Neural progenitor cell (in vitro differentiated cells): ENCODE results near the gene PLK1. TPM values are rescaled to one million over a fixed set of nuclear protein-coding genes. Genes with fewer than 3 reads are reported as not detected.

Experiments
- DNase-seq: peaks from one replicate; pipeline ENCODE4 v3.0.0-alpha.2; 2016; ENCODE audit warnings: low spot score
- H2AFZ ChIP-seq: fragments of 200-600 bp; sonication (generic); replicated peaks from 2 replicates; pipeline ENCODE4 v1.6.1; 2016; ENCODE audit warnings: antibody characterized with exemption
- H3F3A ChIP-seq: fragments of 200-600 bp; sonication (generic); 2 replicates; pipeline ENCODE4 v1.6.1; 2016; ENCODE audit warnings: antibody characterized with exemption, low read depth
- H3K27ac ChIP-seq: fragments of 200-600 bp; sonication (generic); 2 replicates; pipeline ENCODE4 v1.5.1; 2016; ENCODE audit warnings: mild to moderate bottlenecking
- H3K27me3 ChIP-seq: fragments of 200-600 bp; sonication (generic); 2 replicates; pipeline ENCODE4 v1.6.1; 2016; ENCODE audit warnings: mild to moderate bottlenecking, moderate library complexity
- H3K36me3 ChIP-seq: fragments of 200-600 bp; sonication (generic); 2 replicates; pipeline ENCODE4 v1.5.1; 2016
- H3K4me1 ChIP-seq: fragments of 200-600 bp; sonication (generic); 2 replicates; pipeline ENCODE4 v1.6.1; 2016; ENCODE audit warnings: mixed run types
- H3K4me2 ChIP-seq: fragments of 200-600 bp; sonication (generic); 2 replicates; pipeline ENCODE4 v1.6.1; 2016
- H3K4me3 ChIP-seq: fragments of 200-600 bp; sonication (generic); 2 replicates; pipeline ENCODE4 v1.5.1; 2016
- H3K79me2 ChIP-seq: fragments of 200-600 bp; sonication (generic); 2 replicates; pipeline ENCODE4 v1.6.1; 2016; ENCODE audit warnings: low read depth
- H3K9ac ChIP-seq: fragments of 200-600 bp; sonication (generic); 2 replicates; pipeline ENCODE4 v1.6.1; 2016
- H3K9me3 ChIP-seq: fragments of 200-600 bp; sonication (generic); 2 replicates; pipeline ENCODE4 v1.5.1; 2016; ENCODE audit warnings: low read depth
- H4K20me1 ChIP-seq: fragments of 200-600 bp; sonication (generic); 2 replicates; pipeline ENCODE4 v1.6.1; 2016; ENCODE audit warnings: low read depth
- H3K27ac Mint-ChIP-seq: 3 replicates; pipeline ENCODE4 v1.8.0; 2021; ENCODE audit warnings: mixed read lengths
- H3K27me3 Mint-ChIP-seq: 2 replicates; pipeline ENCODE4 v1.8.0; 2022; ENCODE audit warnings: low read depth, mild to moderate bottlenecking, inconsistent platforms, moderate library complexity, mixed read lengths; ENCODE audit not compliant: insufficient read depth
- H3K36me3 Mint-ChIP-seq: 3 replicates; pipeline ENCODE4 v1.8.0; 2021; ENCODE audit warnings: mixed read lengths
- H3K4me1 Mint-ChIP-seq: 3 replicates; pipeline ENCODE4 v1.8.0; 2021; ENCODE audit warnings: mixed read lengths
- H3K4me3 Mint-ChIP-seq: 3 replicates; pipeline ENCODE4 v1.8.0; 2021; ENCODE audit warnings: mild to moderate bottlenecking, moderate library complexity, mixed read lengths
- H3K9me3 Mint-ChIP-seq: 3 replicates; pipeline ENCODE4 v1.8.0; 2020; ENCODE audit warnings: mixed read lengths
- CTCF ChIP-seq: fragments of 200-600 bp; sonication (generic); IDR thresholded peaks from 2 replicates; pipeline ENCODE4 v1.5.1; 2017; ENCODE audit warnings: antibody characterized with exemption, mild to moderate bottlenecking
- EZH2 ChIP-seq: fragments of 200-600 bp; sonication (generic); IDR thresholded peaks from 2 replicates; pipeline ENCODE4 v1.6.1; 2017; ENCODE audit warnings: antibody characterized with exemption, mild to moderate bottlenecking, moderate library complexity
- EZH2phosphoT487 ChIP-seq: fragments of 200-600 bp; sonication (generic); IDR thresholded peaks from 2 replicates; pipeline ENCODE4 v1.6.1; 2017; ENCODE audit warnings: antibody characterized with exemption
- total RNA-seq: library from RNA; depleted of rRNA; stranded (reverse); fragments of >200 nt; gene quantifications from 2 replicates; pipeline ENCODE4 v1.2.3, GENCODE V29; 2015; ENCODE audit warnings: low replicate concordance

PLK1 gene
- total RNA-seq, 1 donor from 2014 or later, result 93.5 TPM

DNA sequence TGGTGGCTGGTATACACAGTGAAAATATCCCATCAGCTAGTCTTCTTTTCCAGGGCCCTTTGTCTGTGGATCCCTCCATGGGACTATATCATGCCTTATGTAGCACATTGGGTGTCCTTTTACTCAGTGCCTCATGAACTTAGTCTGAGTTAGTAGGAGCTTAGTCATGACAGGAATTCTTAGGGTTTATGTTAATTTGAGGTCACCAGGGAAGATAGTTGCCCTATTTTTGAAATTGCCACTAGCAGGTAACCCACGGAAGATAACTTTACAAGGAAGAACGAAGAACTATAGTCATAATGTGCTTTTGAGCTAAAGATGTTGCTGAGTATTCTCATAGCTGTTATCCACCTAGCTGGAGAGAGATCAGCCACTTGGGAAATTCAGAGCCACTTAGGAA, 14.8 kb upstream of the PLK1 start:
- TF ChIP-seq EZH2 (no peak), CTCF (no peak), EZH2phosphoT487 (no peak)
- no peaks in the 10 kb centered on the region for H3K4me1 ChIP-seq
- DNase-seq, result no peak
- no peak overlapping the region for H3K27ac ChIP-seq
- no peak overlapping the region for H2AFZ ChIP-seq
- Mint-ChIP-seq H3K36me3 (peaks cover 35% of the 10 kb centered on the region), H3K9me3 (no peaks in the 10 kb centered on the region), H3K4me1 (no peaks in the 10 kb centered on the region), H3K27ac (no peak overlapping the region), H3K4me3 (no peak overlapping the region), H3K27me3 (no peaks in the 10 kb centered on the region)
- H4K20me1 ChIP-seq, result no peaks in the 10 kb centered on the region
- H3K9me3 ChIP-seq, result no peaks in the 10 kb centered on the region
- no peaks in the 10 kb centered on the region for H3K27me3 ChIP-seq
- H3K4me3 ChIP-seq, result no peak overlapping the region
- H3K4me2 ChIP-seq, result no peak overlapping the region
- H3K79me2 ChIP-seq, result no peaks in the 10 kb centered on the region
- no peaks in the 10 kb centered on the region for H3F3A ChIP-seq
- H3K36me3 ChIP-seq, result no peaks in the 10 kb centered on the region
- H3K9ac ChIP-seq, result no peak overlapping the region

- no peak for TF ChIP-seq EZH2
- H3K27ac Mint-ChIP-seq, result no peak overlapping the region
- no peak overlapping the region for H3K27ac ChIP-seq
Observed at GRCh38 chr16:23666571-23667354, 11.9 kb upstream of the PLK1 start.

DNA sequence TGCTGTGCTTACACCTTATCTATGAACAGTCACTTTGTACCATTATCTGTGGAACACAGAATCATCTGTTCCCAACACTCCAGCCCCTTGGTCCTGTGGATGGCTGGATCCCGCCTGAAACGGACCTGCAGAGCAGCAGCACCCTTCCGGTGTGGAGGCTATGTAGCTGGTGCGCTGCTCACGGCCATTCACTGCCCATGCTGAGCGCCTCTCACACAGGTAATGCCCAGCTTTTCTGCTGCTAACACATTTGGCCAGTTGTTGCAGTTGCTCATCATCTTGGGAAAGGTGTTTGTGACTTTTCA, 11.4 kb upstream of the PLK1 start:
- no peak for DNase-seq
- TF ChIP-seq EZH2 (no peak), CTCF (no peak), EZH2phosphoT487 (no peak)
- H3K9ac ChIP-seq, result no peak overlapping the region
- H3K4me3 ChIP-seq, result no peak overlapping the region
- H3K4me1 ChIP-seq, result no peaks in the 10 kb centered on the region
- no peaks in the 10 kb centered on the region for H3K36me3 ChIP-seq
- H3K9me3 Mint-ChIP-seq, result no peaks in the 10 kb centered on the region
- H3K27ac ChIP-seq, result no peak overlapping the region
- H3K4me2 ChIP-seq, result no peak overlapping the region
- H3F3A ChIP-seq, result no peaks in the 10 kb centered on the region
- no peak overlapping the region for H2AFZ ChIP-seq
- H3K9me3 ChIP-seq, result no peaks in the 10 kb centered on the region
- H3K4me3 Mint-ChIP-seq, result no peak overlapping the region
- H3K27me3 Mint-ChIP-seq, result no peaks in the 10 kb centered on the region
- H3K4me1 Mint-ChIP-seq, result no peaks in the 10 kb centered on the region
- peaks cover 25% of the 10 kb centered on the region for H3K36me3 Mint-ChIP-seq
- no peaks in the 10 kb centered on the region for H3K79me2 ChIP-seq
- H3K27ac Mint-ChIP-seq, result no peak overlapping the region
- no peaks in the 10 kb centered on the region for H3K27me3 ChIP-seq
- H4K20me1 ChIP-seq, result no peaks in the 10 kb centered on the region

More at GRCh38 chr16:23666571-23667354, 11.9 kb upstream of the PLK1 start:
- Histone ChIP-seq H3K9ac (no peak overlapping the region), H3K79me2 (no peaks in the 10 kb centered on the region), H2AFZ (no peak overlapping the region), H3F3A (no peaks in the 10 kb centered on the region), H3K4me1 (no peaks in the 10 kb centered on the region), H3K4me3 (no peak overlapping the region), H3K9me3 (no peaks in the 10 kb centered on the region), H4K20me1 (no peaks in the 10 kb centered on the region), H3K4me2 (no peak overlapping the region), H3K27me3 (no peaks in the 10 kb centered on the region), H3K36me3 (no peaks in the 10 kb centered on the region)
- DNase-seq, result no peak
- Mint-ChIP-seq H3K9me3 (no peaks in the 10 kb centered on the region), H3K27me3 (no peaks in the 10 kb centered on the region), H3K4me3 (no peak overlapping the region), H3K36me3 (peaks cover 28% of the 10 kb centered on the region), H3K4me1 (no peaks in the 10 kb centered on the region)

GRCh38 chr16:23668225-23668624, 10.5 kb upstream of the PLK1 start:
- H3K27ac ChIP-seq, result no peak overlapping the region
- no peak overlapping the region for H2AFZ ChIP-seq

More at GRCh38 chr16:23668225-23668624, 10.5 kb upstream of the PLK1 start:
- H3K36me3 Mint-ChIP-seq, result peaks cover 22% of the 10 kb centered on the region
- peaks cover 3% of the 10 kb centered on the region for H3K4me1 ChIP-seq
- H3K4me1 Mint-ChIP-seq, result no peaks in the 10 kb centered on the region
- H3F3A ChIP-seq, result peaks cover 8% of the 10 kb centered on the region
- H3K27me3 Mint-ChIP-seq, result no peaks in the 10 kb centered on the region
- H3K9me3 ChIP-seq, result no peaks in the 10 kb centered on the region
- H3K36me3 ChIP-seq, result no peaks in the 10 kb centered on the region
- no peak overlapping the region for H3K4me3 ChIP-seq
- H3K9ac ChIP-seq, result no peak overlapping the region
- no peak for DNase-seq
- H4K20me1 ChIP-seq, result peaks cover 1% of the 10 kb centered on the region
- no peaks in the 10 kb centered on the region for H3K9me3 Mint-ChIP-seq
- H3K4me3 Mint-ChIP-seq, result no peak overlapping the region
- H3K27ac Mint-ChIP-seq, result no peak overlapping the region
- no peak overlapping the region for H3K4me2 ChIP-seq
- TF ChIP-seq EZH2phosphoT487 (no peak), CTCF (no peak), EZH2 (no peak)
- H3K27me3 ChIP-seq, result no peaks in the 10 kb centered on the region
- no peaks in the 10 kb centered on the region for H3K79me2 ChIP-seq
